Measurements from ENCODE around the gene ZNF155. TPM values are rescaled to one million over a fixed set of nuclear protein-coding genes. Genes with fewer than 3 reads are reported as not detected.

Gene ZNF155
- polyA plus RNA-seq, 3 donors: 1.2 to 3.0 (median 1.4) TPM

DNA sequence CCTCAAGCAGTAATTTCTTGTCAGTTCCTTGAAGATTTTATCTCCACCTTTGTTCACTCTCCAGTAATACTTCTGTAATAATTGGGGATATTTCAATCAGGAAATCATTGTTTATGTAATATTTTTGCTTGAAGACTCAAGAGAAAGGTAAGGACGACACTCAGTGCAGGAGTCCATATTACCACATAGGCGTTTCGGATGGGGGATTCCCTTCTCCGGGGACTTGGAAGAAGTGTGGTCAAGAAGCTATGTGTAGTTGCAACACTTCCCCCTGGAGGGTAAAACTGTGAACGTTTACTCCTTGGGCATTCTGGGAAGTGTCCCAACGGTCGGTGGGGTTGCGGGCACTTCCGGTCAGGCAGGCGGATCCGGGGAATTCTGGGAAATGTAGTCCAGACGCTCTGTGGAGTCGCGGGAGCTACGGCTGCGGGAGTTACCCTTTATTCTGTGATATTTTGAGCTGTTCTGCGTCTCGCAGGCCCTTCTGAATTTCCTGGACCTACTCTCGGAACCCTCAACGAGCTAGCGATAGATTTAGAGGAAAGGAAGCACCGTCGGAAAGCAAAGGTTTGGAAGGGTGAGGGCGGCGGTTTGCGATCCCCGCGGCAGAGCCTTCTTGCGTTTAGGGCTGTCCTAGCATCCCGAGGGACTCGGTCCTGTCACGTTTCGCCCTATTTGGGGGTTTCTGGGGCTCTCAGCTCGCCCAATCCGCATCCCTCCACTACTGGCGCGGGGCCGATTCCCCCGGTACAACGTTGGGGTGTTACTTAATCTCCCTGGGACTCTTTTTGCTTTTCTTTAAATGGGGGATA is 32.9 kb upstream of the ZNF155 start, which contains the start of gene ZNF221:
Gene ZNF221, plus strand, starts transcription at position 395 of the 812 bp plus-strand sequence. CDS start 11,499 bp downstream, outside the sequence.
- Histone ChIP-seq H3K36me3 (replicated peaks in 1 of 2; ENCODE audit: control insufficient read depth in 1 of 2, insufficient read depth in 2 of 2, low read length in 2 of 2) (no peaks in the 10 kb centered on the region), H3K4me2 (replicated peaks; ENCODE audit: extremely low read depth, low read length, poor library complexity, severe bottlenecking) (peak within 1 kb of the TSS; percentile 91), H3K79me2 (ENCODE audit: insufficient read depth, low read length) (no peaks in the 10 kb centered on the region), H3K27me3 (ENCODE audit: control insufficient read depth in 2 of 2, insufficient read depth in 2 of 2, low read length in 2 of 2) (no peaks in the 10 kb centered on the region), H3K4me1 (ENCODE audit: control insufficient read depth in 1 of 2, insufficient read depth in 2 of 2, low read length in 2 of 2) (peaks cover 5 to 8% of the 10 kb centered on the region in 2 donors), H3K9ac (ENCODE audit: insufficient read depth, low read length, poor library complexity, severe bottlenecking) (peak within 1 kb of the TSS; percentile 69), H2AFZ (ENCODE audit: insufficient read depth, low read depth, low read length, poor library complexity, severe bottlenecking) (peak within 1 kb of the TSS; percentile 97), H3K4me3 (replicated peaks in 1 of 3; ENCODE audit: low read depth in 2 of 3, low read length in 3 of 3) (peak within 1 kb of the TSS; percentile 61 to 95 (median 84)), H3K27ac (ENCODE audit: low read depth in 1 of 2, low read length in 2 of 2) (peak within 1 kb of the TSS in 1 of 2 donors; percentile 58), H3K9me3 (replicated peaks in 1 of 2; ENCODE audit: control insufficient read depth in 1 of 2, insufficient read depth in 1 of 2, low read length in 2 of 2) (peaks cover 31 to 74% of the 10 kb centered on the region in 2 donors), H4K20me1 (ENCODE audit: insufficient read depth, low read length) (no peaks in the 10 kb centered on the region)
- Mint-ChIP-seq H3K27me3 (ENCODE audit: low read depth in 3 of 3) (peaks cover under 1 to 7% (median 3%) of the 10 kb centered on the region in 3 donors), H3K27ac (peak within 1 kb of the TSS; percentile 72 to 90 (median 86)), H3K36me3 (peaks cover 0 to 2% of the 10 kb centered on the region in 2 donors), H3K4me1 (peaks cover 10% of the 10 kb centered on the region), H3K9me3 (peaks cover 60 to 88% (median 81%) of the 10 kb centered on the region in 7 donors), H3K4me3 (peak within 1 kb of the TSS; percentile 97 to 100)
- WGBS (ENCODE audit: insufficient coverage): 0% methylated on average over 27 of the region's 40 CpGs
- intact Hi-C loops (cut with micrococcal nuclease): loop anchor here in 1 of 2 donors (5.0 kb wide), 1 partner anchor 49 kb away; no protein-coding TSS in a partner anchor
- TF ChIP-seq, protein P1, sequence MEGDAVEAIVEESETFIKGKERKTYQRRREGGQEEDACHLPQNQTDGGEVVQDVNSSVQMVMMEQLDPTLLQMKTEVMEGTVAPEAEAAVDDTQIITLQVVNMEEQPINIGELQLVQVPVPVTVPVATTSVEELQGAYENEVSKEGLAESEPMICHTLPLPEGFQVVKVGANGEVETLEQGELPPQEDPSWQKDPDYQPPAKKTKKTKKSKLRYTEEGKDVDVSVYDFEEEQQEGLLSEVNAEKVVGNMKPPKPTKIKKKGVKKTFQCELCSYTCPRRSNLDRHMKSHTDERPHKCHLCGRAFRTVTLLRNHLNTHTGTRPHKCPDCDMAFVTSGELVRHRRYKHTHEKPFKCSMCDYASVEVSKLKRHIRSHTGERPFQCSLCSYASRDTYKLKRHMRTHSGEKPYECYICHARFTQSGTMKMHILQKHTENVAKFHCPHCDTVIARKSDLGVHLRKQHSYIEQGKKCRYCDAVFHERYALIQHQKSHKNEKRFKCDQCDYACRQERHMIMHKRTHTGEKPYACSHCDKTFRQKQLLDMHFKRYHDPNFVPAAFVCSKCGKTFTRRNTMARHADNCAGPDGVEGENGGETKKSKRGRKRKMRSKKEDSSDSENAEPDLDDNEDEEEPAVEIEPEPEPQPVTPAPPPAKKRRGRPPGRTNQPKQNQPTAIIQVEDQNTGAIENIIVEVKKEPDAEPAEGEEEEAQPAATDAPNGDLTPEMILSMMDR (IDR thresholded peaks at IDR 0.05): no peak
- peak; percentile 90 to 98 (median 92) for DNase-seq

DNA sequence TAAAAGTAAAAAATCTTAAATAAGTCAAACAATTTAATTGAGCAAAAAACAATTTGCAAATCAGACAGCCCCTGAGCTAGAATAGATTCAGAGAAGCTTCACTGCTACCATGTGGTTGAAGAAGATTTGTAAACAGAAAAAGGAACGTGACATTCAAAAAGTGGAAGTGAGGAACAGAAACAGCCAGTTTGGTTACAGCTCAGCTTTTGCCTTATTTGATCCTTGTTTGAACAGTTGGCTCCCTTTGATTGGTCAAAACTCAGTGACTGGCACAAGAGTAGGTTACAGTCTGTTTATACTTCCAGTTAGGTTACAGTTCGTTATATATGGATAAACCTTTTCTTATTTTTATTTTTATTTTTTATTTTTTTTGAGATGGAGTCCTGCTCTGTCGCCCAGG is 27.2 kb upstream of the ZNF155 start:
- H4K20me1 ChIP-seq (ENCODE audit: insufficient read depth, low read length): no peaks in the 10 kb centered on the region
- H3K36me3 ChIP-seq (replicated peaks in 1 of 2; ENCODE audit: control insufficient read depth in 1 of 2, insufficient read depth in 2 of 2, low read length in 2 of 2): no peaks in the 10 kb centered on the region
- H3K4me3 ChIP-seq (replicated peaks in 1 of 3; ENCODE audit: low read depth in 2 of 3, low read length in 3 of 3): no peak overlapping the region
- WGBS (ENCODE audit: insufficient coverage): 56% methylated on average over 2 of the region's 3 CpGs
- intact Hi-C loops (cut with micrococcal nuclease): no loop called here
- peaks cover 44 to 92% of the 10 kb centered on the region in 2 donors for H3K9me3 ChIP-seq (replicated peaks in 1 of 2; ENCODE audit: control insufficient read depth in 1 of 2, insufficient read depth in 1 of 2, low read length in 2 of 2)
- H3K4me2 ChIP-seq (replicated peaks; ENCODE audit: extremely low read depth, low read length, poor library complexity, severe bottlenecking): no peak overlapping the region
- Mint-ChIP-seq H3K4me1 (no peaks in the 10 kb centered on the region), H3K27ac (no peak overlapping the region), H3K9me3 (peaks cover 42 to 86% (median 63%) of the 10 kb centered on the region in 7 donors), H3K4me3 (no peak overlapping the region), H3K27me3 (ENCODE audit: low read depth in 3 of 3) (no peaks in the 10 kb centered on the region), H3K36me3 (peaks cover 0 to 4% of the 10 kb centered on the region in 2 donors)
- peaks cover 0 to 2% of the 10 kb centered on the region in 2 donors for H3K4me1 ChIP-seq (ENCODE audit: control insufficient read depth in 1 of 2, insufficient read depth in 2 of 2, low read length in 2 of 2)
- no peak for DNase-seq
- H2AFZ ChIP-seq (ENCODE audit: insufficient read depth, low read depth, low read length, poor library complexity, severe bottlenecking): no peak overlapping the region
- no peak overlapping the region for H3K27ac ChIP-seq (ENCODE audit: low read depth in 1 of 2, low read length in 2 of 2)
- no peaks in the 10 kb centered on the region for H3K27me3 ChIP-seq (ENCODE audit: control insufficient read depth in 2 of 2, insufficient read depth in 2 of 2, low read length in 2 of 2)
- no peaks in the 10 kb centered on the region for H3K79me2 ChIP-seq (ENCODE audit: insufficient read depth, low read length)
- H3K9ac ChIP-seq (ENCODE audit: insufficient read depth, low read length, poor library complexity, severe bottlenecking): no peak overlapping the region
- TF ChIP-seq, protein P1 (IDR thresholded peaks at IDR 0.05): no peak

Measured in CD14-positive monocyte (primary cell).